Hindlimb muscle (tissue), 1 donor: ENCODE measurements around the gene PRDM4. TPM values are rescaled to one million over a fixed set of nuclear protein-coding genes. Genes with fewer than 3 reads are reported as not detected.

Experiments
- DNase-seq: peaks from one replicate; pipeline ENCODE4 v3.0.0-alpha.2; 2013
- polyA plus RNA-seq: library from polyadenylated mRNA; unstranded; fragments of 120-200 nt; gene quantifications from one replicate; pipeline ENCODE4 v1.2.1, GENCODE V29; 2013; ENCODE audit not compliant: insufficient read length

PRDM4 gene
- polyA plus RNA-seq, 1 donor = 19.9 TPM

- DNase-seq = no peak
These were observed 76.7 kb downstream of the PRDM4 start for GRCh38 chr12:107684029-107684795.

Other genes starting within 250 kb of the PRDM4 start
- 34.6 TPM for gene PWP1, start 75.3 kb downstream of the PRDM4 start, polyA plus RNA-seq
- gene ASCL4, start 13.6 kb upstream of the PRDM4 start, polyA plus RNA-seq = not detected